RWPE2 (cell line): ENCODE results near the gene PSG2.
"Not testable (repeated sequence)": the region's sequence is repeated elsewhere in the genome, so short reads cannot be mapped to it uniquely, and the experiment has no call there.

Experiments
- ATAC-seq: fragments of 200-7000 bp; cut with Tn5 transposase; 3 replicates; pipeline ENCODE4 v1.9.1; 2021; ENCODE audit warnings: low read depth
- DNase-seq: peaks from one replicate; pipeline ENCODE4 v3.0.0-alpha.2; 2020; ENCODE audit warnings: low spot score
- H3K27ac ChIP-seq: fragments of 450-650 bp; 2 replicates; pipeline ENCODE4 v1.5.1; 2017; ENCODE audit warnings: mild to moderate bottlenecking; ENCODE audit not compliant: poor library complexity, severe bottlenecking
- H3K27me3 ChIP-seq: fragments of 250-450 bp; sonication (Bioruptor Pico); 2 replicates; pipeline ENCODE4 v1.5.1; 2021; ENCODE audit warnings: mild to moderate bottlenecking, moderate library complexity; ENCODE audit not compliant: insufficient read depth, poor library complexity, severe bottlenecking
- H3K36me3 ChIP-seq: fragments of 250-450 bp; sonication (Bioruptor Pico); 2 replicates; pipeline ENCODE4 v1.5.1; 2020; ENCODE audit warnings: low read depth, mild to moderate bottlenecking, moderate library complexity
- H3K4me1 ChIP-seq: fragments of 250-450 bp; sonication (Bioruptor Pico); 2 replicates; pipeline ENCODE4 v1.5.1; 2021; ENCODE audit warnings: mild to moderate bottlenecking, moderate library complexity; ENCODE audit not compliant: insufficient read depth, poor library complexity, severe bottlenecking
- H3K4me3 ChIP-seq: fragments of 250-450 bp; sonication (Bioruptor Pico); 2 replicates; pipeline ENCODE4 v1.5.1; 2021; ENCODE audit warnings: mild to moderate bottlenecking, moderate library complexity; ENCODE audit not compliant: severe bottlenecking
- H3K9me3 ChIP-seq: fragments of 250-450 bp; sonication (Bioruptor Pico); 2 replicates; pipeline ENCODE4 v1.5.1; 2021; ENCODE audit warnings: mild to moderate bottlenecking, moderate library complexity; ENCODE audit not compliant: severe bottlenecking
- TF ChIP-seq, protein P1 (sequence below): fragments of 450-650 bp; IDR thresholded peaks from one replicate; pipeline ENCODE4 v1.5.1; 2017; ENCODE audit warnings: mild to moderate bottlenecking, moderate library complexity; ENCODE audit not compliant: poor library complexity, severe bottlenecking

PSG2 gene

DNA sequence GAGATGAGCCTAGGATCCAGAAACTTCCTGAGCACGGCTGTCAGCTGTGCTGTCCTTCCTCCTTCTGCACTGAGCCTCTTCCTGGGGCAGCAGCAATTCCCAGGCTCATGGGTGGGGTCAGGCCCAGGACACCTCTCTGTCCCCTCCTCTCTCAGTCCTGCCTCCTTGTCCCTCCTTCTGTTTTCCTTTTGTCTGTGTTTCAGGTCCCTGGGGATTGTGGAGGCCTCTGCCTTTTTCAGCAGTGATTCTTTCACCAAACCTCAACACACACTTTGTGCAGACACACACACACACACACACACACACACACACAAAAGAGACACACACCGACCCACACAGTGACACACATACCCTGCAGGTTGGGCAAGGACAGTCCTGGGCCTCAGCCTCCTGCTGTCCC is at the start of gene PSG2:
TSS of gene PSG2 (minus strand) at position 101 of the 400 bp plus-strand sequence. CDS start 132 bp downstream, outside the sequence.
- not testable (repeated sequence) for DNase-seq, H3K9me3 ChIP-seq, H3K27me3 ChIP-seq, H3K36me3 ChIP-seq, H3K4me3 ChIP-seq, ATAC-seq, H3K27ac ChIP-seq
- peaks cover 13% of the 10 kb centered on the region for H3K4me1 ChIP-seq

DNA sequence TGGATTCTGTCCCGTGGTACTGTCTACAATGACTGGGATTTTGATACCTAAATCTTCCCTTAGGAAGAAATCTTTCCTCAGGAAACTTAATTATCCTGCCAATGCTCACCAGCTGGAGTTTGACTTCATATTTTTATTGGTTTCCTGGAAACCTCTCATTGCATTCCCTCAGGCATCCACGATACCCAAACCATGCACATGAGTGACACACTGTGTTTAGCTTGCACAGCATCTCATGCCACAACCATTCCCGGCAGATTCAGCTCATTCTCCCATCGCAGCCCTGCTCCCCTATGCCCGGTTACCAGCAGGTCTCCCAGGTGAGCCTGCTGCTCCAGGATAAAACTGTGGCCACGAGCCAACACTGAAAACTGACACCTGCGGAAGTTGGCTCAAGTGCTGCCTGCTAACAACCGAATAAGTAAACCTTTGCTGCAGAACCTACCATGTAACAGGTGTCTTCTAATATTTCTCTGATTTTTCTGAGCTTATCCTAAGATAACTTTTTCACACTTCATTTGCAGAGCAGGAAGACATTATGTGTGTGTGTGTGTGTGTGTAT is 48.9 kb upstream of the PSG2 start:
- not testable (repeated sequence) for H3K9me3 ChIP-seq

DNA sequence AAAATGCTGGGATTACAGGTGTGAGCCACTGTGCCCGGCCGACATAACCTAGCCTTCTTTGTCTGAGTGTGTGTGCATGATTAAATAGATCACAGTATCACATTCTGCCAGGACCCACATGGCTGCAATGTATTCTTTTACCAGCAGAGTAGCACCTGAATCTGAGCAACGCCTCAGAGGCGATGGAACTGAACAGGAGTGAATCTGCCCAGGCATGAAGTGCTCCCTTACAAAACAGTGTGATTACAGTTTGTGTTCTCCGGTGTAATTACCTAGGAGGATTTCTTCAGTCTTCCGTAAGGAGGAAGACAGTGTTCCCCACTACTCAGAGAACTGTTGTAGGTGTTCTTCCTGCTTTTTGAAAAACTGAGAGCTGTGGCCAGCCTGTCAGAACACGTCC is 46.7 kb upstream of the PSG2 start:
- not testable (repeated sequence) for H3K36me3 ChIP-seq, DNase-seq, H3K4me3 ChIP-seq, H3K27me3 ChIP-seq, H3K9me3 ChIP-seq
- Histone ChIP-seq H3K27ac (peak overlapping the region; percentile 98), H3K4me1 (peaks cover 40% of the 10 kb centered on the region)
- ATAC-seq: peak; percentile 70

More for the DNA sequence above, 48.9 kb upstream of the PSG2 start:
- H3K4me1 ChIP-seq: peaks cover 39% of the 10 kb centered on the region
- H3K27ac ChIP-seq: peak overlapping the region; percentile 98
- not testable (repeated sequence) for H3K4me3 ChIP-seq, H3K27me3 ChIP-seq, H3K36me3 ChIP-seq, DNase-seq
- peak; percentile 48 for ATAC-seq

DNA sequence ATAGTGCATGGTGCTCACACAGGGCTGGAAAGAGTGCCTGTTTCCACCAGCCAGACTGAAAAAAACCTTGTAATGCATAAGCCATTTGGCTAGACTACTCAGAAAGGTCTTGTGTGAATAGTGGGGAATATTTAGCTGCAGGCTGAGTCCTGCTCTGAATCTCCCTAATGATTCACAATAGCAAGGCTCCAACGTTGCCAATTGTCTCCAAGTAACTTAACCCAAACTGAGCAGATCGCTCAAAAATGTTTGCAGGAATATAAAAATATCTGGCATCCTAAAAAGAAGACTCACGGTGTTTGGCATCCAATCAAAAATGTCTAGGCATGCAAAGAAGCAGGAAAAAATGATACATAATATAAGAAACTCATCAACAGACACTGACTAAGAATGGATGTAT is 44.8 kb upstream of the PSG2 start:
- Histone ChIP-seq H3K27ac (peak overlapping the region; percentile 98), H3K4me1 (peaks cover 40% of the 10 kb centered on the region)
- peak; percentile 85 for ATAC-seq
- not testable (repeated sequence) for DNase-seq, H3K27me3 ChIP-seq, H3K36me3 ChIP-seq, H3K4me3 ChIP-seq, H3K9me3 ChIP-seq

DNA sequence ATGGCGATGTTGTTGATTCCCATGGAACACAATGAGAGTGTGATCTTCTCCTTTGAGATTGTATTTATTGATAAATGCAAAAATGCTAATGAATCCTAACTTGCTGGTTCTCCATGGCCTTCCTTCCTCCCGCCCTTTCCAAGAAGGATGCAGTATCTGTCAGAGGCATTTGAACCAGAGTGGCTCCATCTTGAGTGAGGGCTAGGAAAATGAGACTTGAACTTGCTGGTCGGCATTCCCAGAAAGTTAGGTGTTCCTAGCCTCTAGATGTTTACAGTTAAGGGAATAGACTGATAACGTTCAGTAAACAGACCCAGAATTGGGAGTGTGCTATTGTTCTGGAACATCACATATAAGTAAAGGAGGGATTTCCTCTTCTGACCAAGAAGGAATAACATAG is 44.2 kb upstream of the PSG2 start:
- Histone ChIP-seq H3K4me3 (no peak overlapping the region), H3K27me3 (no peaks in the 10 kb centered on the region), H3K4me1 (peaks cover 40% of the 10 kb centered on the region), H3K27ac (peak overlapping the region; percentile 98), H3K36me3 (no peaks in the 10 kb centered on the region), H3K9me3 (no peaks in the 10 kb centered on the region)
- TF ChIP-seq, protein P1, sequence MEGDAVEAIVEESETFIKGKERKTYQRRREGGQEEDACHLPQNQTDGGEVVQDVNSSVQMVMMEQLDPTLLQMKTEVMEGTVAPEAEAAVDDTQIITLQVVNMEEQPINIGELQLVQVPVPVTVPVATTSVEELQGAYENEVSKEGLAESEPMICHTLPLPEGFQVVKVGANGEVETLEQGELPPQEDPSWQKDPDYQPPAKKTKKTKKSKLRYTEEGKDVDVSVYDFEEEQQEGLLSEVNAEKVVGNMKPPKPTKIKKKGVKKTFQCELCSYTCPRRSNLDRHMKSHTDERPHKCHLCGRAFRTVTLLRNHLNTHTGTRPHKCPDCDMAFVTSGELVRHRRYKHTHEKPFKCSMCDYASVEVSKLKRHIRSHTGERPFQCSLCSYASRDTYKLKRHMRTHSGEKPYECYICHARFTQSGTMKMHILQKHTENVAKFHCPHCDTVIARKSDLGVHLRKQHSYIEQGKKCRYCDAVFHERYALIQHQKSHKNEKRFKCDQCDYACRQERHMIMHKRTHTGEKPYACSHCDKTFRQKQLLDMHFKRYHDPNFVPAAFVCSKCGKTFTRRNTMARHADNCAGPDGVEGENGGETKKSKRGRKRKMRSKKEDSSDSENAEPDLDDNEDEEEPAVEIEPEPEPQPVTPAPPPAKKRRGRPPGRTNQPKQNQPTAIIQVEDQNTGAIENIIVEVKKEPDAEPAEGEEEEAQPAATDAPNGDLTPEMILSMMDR: no peak
- ATAC-seq: no peak
- no peak for DNase-seq

DNA sequence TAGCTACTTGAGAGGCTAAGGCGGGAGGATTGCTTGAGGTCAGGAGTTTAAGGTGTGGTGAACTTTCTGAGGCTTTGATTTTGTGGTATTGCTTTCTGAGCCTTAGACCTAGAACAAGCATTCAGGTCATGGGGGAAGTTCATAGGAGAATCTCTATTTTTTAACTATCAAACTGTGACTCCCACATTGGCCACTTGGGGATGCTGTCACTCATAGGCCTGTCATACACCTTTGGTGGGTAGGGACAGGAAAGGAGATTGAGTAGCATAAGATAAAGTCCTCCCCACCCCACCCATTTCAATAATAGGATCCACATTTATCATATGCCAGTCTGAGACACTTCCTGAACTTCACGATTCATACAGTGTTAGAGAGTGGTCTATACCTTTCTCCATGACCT is 41.9 kb upstream of the PSG2 start:
- DNase-seq: no peak
- H3K4me3 ChIP-seq: no peak overlapping the region
- TF ChIP-seq, protein P1: no peak
- ATAC-seq: no peak
- H3K27ac ChIP-seq: peak overlapping the region; percentile 98
- no peaks in the 10 kb centered on the region for H3K36me3 ChIP-seq
- H3K27me3 ChIP-seq: no peaks in the 10 kb centered on the region
- H3K4me1 ChIP-seq: peaks cover 49% of the 10 kb centered on the region
- no peaks in the 10 kb centered on the region for H3K9me3 ChIP-seq

DNA sequence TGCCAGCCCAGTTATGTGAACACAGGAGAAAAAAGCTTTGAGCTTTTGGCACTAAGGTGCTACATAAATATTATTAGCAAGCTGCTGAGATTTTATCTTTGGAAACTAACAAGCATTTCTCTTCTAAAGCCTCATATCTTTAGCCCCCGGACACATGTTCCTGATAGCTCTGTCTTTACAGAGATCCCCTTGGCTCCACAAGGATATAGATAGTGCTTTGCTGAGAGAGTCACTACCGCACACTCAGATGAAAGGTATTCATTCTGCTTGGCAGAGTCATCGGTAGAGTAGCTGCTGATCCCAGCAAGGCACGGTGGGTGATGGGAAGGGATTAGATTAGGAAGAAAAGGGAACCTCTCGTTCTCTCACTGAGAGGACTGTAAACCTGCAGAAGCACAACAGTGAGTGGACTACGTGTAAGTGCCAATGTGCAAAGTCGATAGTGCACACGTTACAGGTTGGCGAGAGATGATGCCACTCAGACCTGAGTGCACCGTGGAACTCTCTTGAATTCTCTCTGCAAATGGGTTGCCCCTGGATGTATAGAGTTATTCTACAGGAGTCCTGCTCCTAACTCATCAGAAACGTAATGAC is 38.0 kb upstream of the PSG2 start:
- not testable (repeated sequence) for H3K4me3 ChIP-seq, H3K9me3 ChIP-seq, H3K36me3 ChIP-seq, H3K27me3 ChIP-seq
- DNase-seq (peak; percentile 77), ATAC-seq (peak; percentile 100)
- Histone ChIP-seq H3K4me1 (peaks cover 25% of the 10 kb centered on the region), H3K27ac (peak overlapping the region; percentile 98)

DNA sequence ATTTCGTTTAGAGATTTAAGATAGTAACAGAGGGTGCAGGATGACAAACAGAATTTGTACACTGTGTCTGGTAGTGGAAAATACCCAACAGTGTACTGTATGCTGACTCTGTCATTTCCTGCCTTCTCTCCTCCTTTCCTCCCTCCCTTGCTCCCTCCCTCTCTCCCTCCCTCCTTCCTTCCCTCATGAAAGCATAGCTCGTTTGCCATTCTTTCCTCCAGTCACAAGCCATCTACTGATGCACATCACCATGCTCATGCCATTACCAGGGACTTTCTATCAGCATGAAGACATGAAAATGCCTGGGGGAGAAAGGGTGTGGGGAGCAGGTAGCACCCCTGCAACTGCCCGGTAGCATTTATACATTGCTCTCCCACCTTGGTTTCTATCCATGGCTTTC is 37.0 kb upstream of the PSG2 start:
- not testable (repeated sequence) for DNase-seq, H3K27me3 ChIP-seq, H3K36me3 ChIP-seq, H3K4me3 ChIP-seq, H3K9me3 ChIP-seq, ATAC-seq
- Histone ChIP-seq H3K27ac (peak overlapping the region; percentile 98), H3K4me1 (peaks cover 25% of the 10 kb centered on the region)

DNA sequence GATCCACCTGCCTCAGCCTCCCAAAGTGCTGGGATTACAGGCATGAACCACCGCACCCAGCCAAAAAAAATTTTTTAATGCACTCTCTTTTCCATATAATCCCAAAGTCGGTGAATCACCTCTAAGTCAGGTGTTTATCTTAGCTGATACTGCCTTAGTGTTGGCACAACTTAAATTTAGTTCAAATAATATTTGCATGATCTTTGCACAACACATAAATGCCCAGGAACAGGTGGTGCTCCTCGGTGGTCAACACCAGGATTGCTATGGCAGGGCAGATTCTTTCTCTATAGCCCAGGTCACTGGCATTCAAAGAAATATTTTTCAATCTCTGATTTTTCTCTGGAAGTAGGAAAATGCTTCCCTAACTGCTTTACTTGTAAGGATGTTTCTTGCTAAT is 33.9 kb upstream of the PSG2 start:
- DNase-seq, H3K27ac ChIP-seq, H3K27me3 ChIP-seq, ATAC-seq, H3K36me3 ChIP-seq, H3K9me3 ChIP-seq, H3K4me3 ChIP-seq: not testable (repeated sequence)
- peaks cover 26% of the 10 kb centered on the region for H3K4me1 ChIP-seq

DNA sequence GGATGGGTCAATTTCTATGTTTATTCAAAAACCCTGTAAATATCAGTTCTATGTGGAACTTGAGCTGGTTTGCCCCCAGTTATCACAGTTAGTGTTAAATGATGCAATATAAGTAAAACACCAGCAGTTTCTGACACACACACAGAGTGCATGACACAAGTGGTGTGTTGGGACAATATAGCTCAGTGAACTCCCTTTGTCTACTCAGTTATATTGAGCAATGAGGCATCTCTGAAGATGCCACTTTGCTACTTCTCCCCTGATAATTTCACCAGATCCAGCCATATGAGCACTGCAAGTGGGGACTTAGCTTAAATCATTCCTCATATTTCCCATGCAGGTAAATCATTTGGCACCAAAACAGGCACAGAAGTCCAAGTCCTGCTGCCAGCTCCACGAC is 33.0 kb upstream of the PSG2 start:
- not testable (repeated sequence) for H3K4me3 ChIP-seq, H3K27me3 ChIP-seq, H3K9me3 ChIP-seq, DNase-seq, ATAC-seq, H3K36me3 ChIP-seq, H3K27ac ChIP-seq
- peaks cover 25% of the 10 kb centered on the region for H3K4me1 ChIP-seq
